Cardiac atrium fibroblast (primary cell): ENCODE measurements around the gene GPR39. TPM values are rescaled to one million over a fixed set of nuclear protein-coding genes. Genes with fewer than 3 reads are reported as not detected.

Source experiments
- total RNA-seq: library from RNA; depleted of rRNA; stranded (reverse); fragments of >200 nt; gene quantifications from 2 replicates; pipeline ENCODE4 v1.2.3, GENCODE V29; 2015

GPR39 gene
- total RNA-seq = 0.65 and 0.90 TPM in 2 replicates

DNA sequence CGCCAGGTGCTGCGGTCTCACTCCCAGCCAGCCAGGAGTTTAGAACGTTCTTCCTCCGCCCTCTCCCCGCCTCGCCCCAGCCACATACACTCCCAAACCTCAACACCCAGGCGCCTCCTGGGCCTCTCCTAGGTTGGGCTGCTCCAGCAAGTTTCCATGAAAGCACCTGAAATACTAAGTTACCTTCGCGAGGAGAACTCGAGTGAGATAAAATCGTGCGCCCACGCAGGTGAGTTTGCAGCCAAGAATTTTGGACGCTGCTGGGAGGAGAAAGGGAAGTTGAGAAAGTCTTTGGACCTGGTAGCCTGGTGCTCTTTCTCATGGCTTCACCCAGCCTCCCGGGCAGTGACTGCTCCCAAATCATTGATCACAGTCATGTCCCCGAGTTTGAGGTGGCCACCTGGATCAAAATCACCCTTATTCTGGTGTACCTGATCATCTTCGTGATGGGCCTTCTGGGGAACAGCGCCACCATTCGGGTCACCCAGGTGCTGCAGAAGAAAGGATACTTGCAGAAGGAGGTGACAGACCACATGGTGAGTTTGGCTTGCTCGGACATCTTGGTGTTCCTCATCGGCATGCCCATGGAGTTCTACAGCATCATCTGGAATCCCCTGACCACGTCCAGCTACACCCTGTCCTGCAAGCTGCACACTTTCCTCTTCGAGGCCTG is at the start of gene GPR39:
GPR39 (plus strand) TSS at position 83 of the 673 bp plus-strand sequence.

DNA sequence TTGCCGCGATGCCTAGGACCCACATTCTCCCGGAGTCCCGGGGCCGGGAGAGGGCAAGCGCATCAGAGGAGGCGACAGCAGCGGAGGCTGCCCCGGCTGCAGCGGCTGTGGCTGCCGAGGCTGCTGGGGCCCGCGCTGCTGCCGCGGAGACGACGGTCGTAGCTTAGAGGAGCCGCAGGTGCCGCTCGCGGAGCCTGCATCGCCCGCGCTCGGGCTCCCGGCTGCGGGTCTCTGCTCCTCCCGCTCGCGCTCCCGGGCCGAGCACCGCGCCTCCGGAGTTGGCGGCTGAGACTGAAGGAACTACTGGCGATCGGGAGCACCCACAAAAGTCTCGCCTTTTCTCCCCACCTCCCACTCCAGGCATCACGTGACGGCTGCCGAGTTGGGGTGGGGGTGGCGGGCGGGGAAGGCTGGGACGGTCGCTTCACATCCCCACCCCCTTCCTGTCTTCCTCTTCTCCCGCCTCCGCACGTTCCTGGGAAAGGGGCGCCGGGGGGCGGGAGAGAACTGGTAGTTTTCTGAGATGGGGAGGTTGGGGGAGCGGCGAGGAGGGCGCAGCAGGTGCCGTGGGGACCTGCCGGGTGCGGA is 253.4 kb downstream of the GPR39 start, which contains the start of gene LYPD1:
LYPD1 (minus strand) TSS at position 298 of the 588 bp plus-strand sequence; CDS start at position 25, 273 bp downstream.

